SHP77 treated with DMSO at 0.1 percent for 48 hours (cell line): Measurements from ENCODE around the gene TIMP2.

Source experiments
- DNase-seq: peaks from one replicate; lab custom pipeline; 2025; lab: John Stamatoyannopoulos, UW

The TIMP2 gene

DNA sequence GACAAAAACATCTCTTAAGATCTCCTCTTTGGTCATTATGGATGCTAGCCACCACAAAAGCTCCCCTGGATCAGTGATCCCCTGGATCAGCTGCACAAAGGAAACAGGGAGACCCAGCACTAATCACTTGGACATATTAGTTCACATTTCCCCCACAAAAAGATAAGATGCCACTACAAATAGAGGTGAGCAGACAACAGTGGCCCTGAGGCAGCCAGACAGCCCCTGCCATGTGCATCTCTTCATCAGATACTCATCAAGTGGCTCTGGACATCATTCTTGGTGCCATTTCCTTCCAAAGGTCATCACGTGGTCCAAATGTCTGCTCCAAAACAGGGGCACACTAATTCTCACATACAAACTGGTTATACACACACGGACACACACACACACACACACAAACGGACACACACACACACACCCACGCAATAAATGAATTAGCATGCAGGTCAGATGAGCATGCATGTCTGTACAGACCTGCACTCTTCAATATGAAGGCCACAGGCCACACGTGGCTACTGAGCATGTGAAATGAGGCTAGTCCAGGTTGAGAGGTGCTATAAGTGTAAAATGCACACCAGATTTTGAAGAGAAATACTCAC lies 88.7 kb downstream of the TIMP2 start:
- no peak for DNase-seq

DNA sequence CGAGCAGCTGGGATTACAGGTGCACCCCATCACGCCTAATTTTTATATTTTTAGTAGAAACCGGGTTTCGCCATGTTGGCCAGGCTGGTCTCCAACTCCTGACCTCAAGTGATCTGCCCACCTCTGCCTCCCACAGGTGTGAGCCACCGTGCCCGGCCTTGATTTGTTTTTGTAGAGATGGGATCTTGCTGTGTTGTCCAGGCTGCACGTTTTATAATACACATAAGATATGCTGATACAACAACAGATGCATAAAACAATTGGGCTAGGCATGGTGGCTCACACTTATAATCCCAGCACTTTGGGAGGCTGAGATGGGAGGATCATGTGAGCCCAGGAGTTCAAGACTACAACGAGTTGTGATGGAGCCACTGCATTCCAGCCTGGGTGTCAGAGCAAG lies 90.6 kb downstream of the TIMP2 start:
- no peak for DNase-seq

DNA sequence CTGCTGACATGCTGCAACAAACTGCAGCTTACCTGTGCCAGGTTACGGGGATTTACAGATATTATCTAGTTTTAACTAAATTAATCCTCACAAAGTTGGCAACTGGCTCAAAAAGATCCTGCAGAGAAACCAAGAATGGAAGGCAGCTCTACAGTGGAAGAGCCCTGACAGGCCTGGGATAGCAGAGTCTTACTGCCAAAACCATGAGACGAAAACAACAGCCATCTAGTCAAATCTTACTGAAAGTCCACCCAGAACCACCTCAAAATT lies 92.7 kb downstream of the TIMP2 start:
- no peak for DNase-seq

DNA sequence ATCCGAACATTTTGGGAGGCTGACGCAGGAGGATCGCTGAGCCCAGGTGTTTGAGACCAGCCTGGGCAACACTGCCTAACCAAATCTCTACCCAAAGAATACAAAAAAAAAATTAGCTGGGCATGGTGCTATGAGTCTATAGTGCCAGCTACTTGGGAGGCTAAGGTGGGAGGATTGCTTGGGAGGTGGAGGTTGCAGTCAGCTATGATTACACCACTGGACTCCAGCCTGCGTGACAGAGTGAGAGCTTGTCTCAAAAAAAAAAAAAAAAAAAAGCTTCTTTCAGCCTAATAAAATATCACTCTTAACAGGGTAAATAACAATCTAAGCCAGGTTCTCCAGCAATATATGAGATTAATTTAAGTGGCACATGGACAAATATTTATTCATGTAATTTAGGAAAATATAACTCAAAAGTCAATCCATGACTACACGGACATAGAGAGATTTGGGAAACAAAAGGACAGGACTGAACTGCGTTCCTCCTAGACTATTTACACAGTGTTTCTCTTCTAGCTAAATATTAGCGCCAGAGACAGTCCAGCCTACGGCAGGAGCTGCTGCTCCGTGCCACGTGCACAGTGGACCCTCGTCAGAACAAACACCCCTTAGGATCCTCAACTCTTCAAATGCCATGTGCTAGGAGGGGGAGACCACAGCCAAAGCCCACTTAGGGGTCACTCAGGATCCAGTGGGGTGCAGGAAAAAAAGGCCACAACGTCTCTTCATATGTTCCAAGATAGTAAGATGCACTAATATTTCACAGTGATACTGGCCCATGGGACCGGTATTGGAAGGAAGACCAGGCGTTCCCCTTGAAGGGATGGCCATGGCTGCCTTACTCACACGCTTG lies 93.3 kb downstream of the TIMP2 start:
- no peak for DNase-seq

DNA sequence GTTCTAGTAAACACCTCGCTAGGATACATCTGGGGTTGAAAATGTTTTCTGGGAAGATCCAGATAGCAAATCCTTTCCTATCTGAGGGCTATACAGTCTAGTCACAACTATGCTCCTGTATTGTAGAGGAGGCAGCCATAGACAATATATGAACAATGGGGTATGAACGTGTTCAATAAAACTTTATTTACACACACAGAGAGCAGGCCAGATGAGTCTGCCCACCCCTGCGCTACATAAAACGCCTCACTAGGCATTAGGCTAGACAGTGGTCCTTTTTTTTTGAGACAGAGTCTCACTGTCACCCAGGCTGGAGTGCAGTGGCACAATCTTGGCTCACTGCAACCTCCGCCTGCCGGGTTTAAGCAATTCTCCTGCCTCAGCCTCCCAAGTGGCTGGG lies 95.7 kb downstream of the TIMP2 start:
- DNase-seq = no peak

DNA sequence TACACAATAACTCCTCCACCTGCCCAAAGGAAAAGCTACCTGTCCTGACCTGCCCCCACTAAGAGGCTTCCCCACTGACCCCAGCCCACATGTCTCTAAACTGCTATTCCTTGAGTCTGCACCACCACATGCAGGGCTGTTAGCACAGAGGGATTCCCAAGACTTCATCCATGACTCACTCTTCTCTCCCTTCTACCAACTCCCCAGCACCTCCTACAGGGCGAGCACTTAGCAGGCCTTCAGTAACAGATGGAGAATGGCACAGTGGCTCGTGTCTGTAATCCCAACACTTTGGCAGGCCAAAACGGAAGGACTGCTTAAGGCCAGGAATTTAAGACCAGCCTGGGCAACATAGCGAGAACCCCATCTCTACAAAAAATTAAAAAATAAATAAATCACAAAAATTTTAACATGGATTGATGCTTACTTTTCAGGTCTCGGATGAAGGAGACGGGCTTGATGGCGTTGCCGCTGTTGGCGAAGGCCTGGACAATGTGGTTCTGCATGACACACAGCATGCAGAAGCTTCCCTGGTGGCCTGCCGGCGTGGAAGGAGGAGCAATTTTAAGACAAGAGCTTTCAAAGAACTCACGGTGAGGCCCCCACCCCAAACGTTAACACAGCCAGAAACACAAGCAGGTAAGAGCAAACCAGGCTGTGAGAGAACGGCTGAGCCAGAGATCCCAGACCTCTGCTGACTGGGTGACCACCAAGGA lies 96.6 kb downstream of the TIMP2 start:
- no peak for DNase-seq

DNA sequence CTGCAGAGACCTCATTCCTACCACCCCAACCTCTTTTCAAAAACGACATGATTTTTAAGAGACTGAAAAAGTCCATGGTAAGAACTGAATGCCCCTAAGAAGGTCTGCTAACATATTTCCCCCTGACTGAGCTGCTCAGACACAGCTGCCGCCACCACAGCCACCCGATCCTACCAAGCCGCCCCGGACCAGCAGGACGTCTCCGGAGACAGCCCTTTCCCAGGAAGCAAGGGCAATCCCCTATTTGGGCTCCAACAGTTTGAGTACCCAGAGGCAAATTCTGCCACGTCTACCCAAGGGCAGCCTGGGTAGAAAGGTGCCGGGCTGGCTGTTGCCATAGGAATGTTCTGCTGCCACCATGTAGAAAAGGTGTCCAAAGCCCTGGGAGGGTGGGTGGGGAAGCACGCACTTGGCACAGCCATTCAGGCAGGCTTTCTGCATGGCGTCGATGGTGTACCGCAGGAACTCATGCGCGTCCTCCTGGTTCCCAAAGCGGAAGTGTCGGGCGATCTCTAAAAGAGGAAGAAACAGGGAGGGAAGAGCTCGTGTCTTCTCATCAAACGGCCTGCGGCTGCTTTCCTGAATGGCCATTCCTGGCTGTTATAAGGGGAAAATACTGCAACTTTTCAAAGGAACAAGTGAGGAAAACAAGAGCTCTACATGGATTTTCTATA lies 98.2 kb downstream of the TIMP2 start:
- no peak for DNase-seq

DNA sequence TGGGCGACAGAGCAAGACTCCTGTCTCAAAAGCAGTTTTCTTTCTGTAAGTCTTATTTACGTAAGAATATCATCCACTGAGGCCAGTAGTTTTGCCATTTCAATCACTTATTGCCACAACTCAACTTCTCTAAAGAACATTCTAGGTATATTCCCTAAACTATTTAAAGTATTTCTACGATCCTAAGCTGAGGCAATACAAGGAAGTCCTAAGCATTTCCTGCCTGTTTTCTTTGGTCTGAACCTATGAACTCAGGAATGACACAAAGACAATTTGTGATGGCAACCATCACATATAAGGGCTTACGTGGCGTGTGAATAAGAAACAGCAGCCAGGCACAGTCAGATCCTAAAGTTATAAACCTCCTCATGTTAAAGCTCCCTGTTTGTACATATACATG lies 98.8 kb downstream of the TIMP2 start:
- no peak for DNase-seq

DNA sequence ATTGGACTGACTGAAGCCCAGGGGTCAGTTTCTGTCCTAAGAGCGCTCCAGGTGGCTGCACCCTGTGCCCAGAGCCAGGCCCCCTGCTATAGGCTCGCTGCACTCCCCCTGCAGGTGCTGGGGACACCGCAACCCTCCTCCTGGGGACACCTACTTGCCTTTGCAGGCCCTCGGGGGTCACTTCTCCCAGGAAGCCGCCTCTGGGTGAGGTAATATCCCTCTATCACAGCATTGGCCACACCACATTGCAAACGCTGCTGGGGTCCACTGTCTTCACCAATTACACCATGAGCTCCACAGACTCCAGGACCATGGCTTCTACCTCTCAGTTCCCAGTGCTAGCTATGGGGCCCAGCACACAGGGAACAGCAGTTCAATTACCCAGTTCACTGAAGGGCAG lies 99.5 kb downstream of the TIMP2 start:
- no peak for DNase-seq

DNA sequence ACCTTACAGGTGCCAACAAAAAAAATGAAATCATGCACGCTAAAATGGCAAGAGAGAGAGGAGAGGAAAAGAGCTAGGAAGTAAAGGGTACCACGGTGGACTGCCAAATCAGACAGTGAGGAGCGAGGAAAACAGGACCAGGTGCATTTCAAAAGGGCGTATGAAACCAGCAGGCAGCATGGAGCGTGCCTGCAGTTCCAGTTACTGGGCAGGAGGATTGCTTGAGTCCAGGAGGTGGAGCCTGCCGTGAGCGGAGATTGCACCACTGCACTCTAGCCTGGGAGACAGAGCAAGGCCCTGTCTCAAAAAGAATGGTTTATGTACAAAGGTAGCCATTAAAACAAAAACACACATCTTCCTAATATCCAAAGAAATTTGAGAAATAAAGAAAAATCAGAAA lies 100.9 kb downstream of the TIMP2 start:
- no peak for DNase-seq

DNA sequence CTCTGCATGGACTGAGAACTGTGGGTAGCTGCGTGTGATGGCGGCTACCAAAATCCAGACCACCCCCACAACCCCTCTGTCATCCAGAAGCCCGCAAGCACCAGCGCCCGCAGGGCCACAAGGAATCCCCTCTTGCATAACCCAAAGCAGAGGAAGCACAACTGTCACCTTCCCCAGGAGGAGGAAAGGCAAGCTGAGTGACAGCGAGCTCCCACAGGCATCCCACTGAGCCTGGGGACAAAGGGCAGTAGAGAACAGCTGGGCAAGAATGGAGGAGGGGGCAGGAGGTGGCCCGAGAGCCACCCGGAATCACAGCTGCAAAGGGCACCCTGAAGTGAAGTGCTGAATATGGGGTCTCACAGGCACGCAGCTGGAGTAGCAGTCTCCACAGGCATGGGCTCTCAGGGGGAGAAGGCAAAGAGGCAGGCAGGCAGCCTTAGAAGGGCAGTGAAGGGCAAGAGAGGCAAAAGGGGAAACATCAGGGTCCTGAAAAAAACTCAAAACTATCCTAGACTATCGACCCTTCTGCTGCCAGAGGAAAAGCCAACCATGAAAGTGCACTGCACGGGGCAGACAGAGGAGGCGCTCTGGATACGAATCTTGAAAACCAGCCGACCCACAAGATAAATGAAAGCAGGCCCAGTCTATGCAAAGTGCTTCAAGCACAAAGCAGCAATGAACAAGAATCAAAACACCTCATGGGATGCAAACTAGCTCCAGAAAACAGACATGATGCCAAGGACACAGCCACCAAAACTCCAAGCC lies 101.7 kb downstream of the TIMP2 start:
- DNase-seq = no peak

DNA sequence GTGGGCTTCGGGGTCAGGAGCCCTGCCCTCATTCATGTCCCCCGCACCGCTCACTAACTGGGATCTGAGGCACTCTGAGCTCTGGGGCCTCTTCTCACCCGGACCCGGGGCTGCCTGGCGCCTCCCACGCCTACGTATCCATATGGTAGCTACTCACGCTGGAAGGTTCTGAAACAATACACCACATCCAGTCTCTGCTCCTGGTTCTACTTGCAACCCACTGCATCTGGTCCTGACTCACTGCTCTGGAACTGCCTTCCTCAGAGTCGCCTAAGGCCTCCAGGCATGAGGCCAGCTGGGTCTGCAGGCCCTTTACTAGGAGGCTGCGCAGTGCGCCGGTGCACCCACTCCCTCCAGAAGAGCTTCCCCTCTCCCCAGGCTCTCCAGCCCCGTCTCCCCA lies 102.6 kb downstream of the TIMP2 start:
- no peak for DNase-seq

DNA sequence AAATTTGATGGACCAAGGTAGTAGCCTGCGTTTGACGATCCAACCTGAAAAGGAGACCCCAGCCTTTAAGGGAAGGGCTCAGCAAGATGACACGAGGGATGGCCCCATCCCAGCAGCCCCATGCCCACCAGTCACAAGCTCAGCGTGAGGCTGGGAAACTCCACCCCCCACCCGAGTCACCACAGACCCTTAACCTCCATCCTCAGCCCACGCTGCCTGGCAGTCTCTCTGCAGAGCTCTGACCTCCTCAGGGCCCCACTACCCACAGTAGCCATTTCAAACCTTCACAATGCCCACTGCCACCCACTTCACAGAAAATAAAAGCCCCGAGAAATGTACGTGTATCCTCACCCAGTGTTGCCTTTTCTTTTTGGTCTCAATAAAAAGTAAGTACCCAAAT lies 103.2 kb downstream of the TIMP2 start:
- DNase-seq = no peak

DNA sequence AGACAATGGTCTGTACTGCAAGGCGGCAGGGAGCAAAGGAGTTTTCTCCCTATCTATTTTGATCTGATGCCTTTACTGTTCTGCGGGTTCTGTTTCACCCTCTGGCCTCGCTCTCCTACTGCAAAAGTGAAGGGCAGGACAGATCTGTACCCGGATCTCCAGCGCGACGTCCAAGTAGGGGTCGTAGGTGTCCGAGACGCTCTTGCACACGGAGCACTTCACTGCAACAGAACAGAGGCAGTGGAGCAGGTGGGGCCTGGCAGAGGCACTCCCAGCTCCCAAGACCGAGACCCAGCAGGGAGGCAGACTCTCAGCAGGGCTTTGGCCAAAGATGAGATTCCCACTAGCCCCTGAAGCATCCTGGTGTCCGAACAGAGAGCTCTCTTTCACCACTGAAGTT lies 104.3 kb downstream of the TIMP2 start:
- DNase-seq = no peak

DNA sequence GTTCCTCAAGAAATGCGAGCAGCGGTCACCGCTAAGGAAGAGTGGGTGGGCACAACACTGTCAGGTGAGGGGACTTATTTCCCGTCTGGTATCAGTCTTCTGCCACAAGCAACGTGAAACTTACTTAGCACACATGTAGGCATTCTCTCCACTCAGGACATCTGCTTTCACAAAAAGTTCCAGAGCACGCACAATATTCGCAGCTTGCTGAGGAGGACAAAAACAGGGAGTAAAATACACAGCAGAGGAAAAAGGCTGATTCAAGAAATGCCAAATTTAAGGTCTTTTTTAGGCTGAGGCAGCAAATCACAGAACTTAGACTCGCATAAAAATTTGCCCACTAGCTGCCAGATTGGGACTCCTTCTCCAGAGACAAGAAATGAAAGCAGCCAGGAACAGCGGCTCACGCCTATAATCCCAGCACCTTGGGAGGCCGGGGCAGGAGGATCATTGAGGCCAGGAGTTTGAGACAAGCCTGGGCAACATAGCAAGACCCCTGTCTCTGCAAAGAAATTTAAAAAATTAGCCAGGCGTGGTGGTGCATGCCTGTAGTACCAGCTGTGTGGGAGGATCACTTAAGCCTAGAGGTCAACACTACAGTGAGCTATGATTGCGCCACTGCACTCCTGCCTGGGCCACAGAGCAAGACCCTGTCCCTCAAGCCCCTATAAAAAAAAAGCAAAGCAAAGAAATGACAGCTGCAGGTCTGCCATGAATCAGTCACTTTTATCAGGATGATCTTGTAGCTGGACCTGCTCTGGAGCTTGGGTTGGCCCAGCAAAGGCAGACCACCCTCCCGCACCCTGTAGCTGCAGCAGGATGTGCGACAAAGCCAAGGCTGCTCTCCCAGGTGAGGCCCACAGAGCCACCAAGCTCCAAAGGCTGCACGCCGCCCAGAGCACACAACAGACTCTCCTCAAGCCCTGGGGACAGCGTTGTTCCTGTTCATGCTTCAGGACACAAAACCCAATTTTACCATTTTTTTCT lies 105.1 kb downstream of the TIMP2 start:
- DNase-seq = no peak

DNA sequence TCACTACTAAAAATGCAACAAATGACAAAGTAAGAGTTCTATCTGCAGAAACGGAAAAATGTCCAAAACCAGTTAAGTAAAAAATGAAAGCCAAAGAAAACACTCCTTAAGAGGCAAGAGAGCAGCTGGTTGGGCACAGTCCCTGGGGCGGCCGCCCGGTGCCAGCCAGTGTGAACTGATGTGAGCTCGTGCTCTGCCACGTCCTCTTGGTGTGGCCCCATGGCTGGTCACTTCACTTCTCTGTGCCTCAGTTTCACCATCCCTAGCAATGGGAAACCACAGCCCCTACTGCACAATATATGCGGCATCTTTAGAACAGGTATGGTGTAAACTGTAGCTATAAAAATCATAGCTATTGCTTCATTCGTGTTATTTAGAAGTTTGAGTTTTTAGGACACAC lies 105.8 kb downstream of the TIMP2 start:
- DNase-seq = no peak

DNA sequence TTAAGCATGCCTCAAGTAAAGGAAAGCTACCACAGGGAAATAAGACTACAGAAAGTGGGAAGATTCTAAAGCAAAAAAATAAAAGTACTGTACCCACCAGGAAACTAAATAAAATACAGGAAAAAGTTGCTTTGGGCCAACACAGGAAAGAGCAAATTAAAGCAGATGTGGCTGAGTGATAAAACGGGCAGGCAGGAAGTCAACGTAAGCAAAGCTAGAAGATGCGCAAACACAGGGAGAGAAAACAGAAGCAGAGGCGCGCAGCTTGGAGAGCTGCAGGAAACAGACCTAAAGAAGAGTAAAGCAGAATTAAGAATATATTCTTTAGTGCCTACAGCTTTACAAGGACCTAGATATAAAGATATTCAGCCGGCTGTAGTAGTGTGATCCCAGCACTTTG lies 106.3 kb downstream of the TIMP2 start:
- no peak for DNase-seq

DNA sequence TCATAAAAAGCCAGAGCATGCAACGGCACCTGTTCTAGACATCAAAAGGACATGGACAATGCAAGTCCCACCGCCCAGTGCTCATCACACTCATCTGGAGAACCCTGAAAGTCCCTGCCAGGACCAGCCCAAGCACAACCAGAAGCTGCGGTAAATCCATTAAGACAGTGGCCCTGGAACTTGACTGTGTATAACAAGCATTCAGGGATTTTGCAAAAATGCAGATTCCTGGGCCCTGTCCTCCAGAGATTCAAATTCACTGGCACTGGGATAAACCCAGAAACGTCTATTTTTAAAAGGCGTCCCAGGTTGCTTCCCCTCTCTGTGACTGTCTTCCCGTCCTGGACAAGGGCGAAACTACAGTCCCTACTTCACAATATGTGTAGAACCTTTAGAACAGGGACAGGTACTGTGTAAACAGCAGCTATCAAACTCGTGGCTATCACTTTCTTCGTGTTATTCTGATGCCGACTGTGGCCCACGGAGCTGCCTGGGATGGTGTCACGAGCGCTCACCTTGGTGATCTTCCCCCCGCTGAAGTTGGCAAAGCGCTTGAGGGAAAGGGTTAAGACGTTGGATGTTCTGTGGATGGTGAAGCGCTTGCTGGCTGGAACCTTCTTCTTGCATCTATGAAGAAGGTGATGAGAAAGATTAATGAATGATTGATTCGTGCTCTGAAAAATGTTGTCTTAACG lies 106.9 kb downstream of the TIMP2 start:
- DNase-seq = no peak

DNA sequence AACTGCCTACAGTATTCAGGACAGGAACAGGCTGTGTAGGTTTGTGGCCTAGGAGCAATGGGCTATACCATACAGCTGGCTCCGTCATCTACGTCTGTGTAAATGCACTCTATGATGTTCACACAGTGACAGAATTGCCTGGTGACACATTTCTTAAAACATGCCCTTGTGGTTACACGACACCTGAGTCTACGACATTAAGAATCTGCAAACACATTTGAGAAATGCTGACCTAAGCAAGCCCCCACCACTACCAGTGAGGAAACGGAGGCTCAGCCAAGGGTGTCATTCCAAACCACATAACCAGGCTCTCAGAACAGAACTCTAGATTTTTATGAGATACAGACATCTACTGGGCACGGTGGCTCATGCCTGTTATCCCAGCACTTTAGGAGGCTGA lies 108.1 kb downstream of the TIMP2 start:
- no peak for DNase-seq

DNA sequence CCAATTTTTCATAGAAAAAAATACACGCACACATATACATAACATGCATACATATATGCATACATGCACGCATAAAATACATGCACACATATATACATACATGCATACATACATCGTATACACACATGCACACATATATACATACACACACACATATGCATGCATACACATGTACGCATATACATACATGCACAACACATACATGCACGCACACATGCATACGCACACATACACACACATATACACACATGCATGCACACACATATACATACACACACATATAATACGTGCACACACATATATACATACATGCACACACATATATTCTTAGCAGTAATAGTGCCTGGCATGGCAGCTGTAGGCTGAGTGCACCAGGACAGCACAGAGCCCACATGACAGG lies 109.5 kb downstream of the TIMP2 start:
- DNase-seq = no peak
